PC-9 (cell line): ENCODE data around the gene PLPPR1.

ENCODE experiments used
- EZH2 ChIP-seq: fragments of 200-600 bp; sonication (generic); IDR thresholded peaks from 2 replicates; pipeline ENCODE4 v1.8.0; 2017; ENCODE audit warnings: antibody characterized with exemption, low read depth
- TF ChIP-seq, protein P1 (sequence below): fragments of 200-600 bp; sonication (generic); conservative IDR thresholded peaks from 2 replicates; pipeline ENCODE4 v1.6.1; 2017; ENCODE audit warnings: mixed run types, antibody characterized with exemption, mild to moderate bottlenecking, moderate library complexity

- TF ChIP-seq EZH2: no peak
- TF ChIP-seq, protein P1, sequence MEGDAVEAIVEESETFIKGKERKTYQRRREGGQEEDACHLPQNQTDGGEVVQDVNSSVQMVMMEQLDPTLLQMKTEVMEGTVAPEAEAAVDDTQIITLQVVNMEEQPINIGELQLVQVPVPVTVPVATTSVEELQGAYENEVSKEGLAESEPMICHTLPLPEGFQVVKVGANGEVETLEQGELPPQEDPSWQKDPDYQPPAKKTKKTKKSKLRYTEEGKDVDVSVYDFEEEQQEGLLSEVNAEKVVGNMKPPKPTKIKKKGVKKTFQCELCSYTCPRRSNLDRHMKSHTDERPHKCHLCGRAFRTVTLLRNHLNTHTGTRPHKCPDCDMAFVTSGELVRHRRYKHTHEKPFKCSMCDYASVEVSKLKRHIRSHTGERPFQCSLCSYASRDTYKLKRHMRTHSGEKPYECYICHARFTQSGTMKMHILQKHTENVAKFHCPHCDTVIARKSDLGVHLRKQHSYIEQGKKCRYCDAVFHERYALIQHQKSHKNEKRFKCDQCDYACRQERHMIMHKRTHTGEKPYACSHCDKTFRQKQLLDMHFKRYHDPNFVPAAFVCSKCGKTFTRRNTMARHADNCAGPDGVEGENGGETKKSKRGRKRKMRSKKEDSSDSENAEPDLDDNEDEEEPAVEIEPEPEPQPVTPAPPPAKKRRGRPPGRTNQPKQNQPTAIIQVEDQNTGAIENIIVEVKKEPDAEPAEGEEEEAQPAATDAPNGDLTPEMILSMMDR: no peak
Measured at GRCh38 chr9:101097210-101097609, 68.7 kb downstream of the PLPPR1 start.
